Measurements from ENCODE around the gene CHRDL1.

DNA sequence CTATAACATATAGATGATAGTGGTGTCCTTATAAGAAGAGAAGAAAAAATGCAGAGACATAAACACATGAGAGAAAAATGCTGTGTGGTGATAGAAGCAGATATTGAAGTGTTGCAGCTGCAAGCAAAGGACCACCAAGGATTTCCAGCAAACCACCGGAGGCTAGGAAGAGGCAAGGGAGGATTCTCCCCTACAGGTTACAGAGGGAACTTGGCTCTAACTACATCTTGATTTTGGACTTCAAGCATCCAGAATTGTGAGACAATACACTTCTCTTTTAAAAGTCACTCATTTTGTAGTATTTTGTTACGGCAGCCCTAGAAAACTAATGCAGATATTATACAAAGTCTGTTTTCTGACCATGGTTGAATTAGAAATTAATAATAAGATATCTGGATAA, 30.4 kb upstream of the CHRDL1 start:
- TF ChIP-seq CTCF (IDR thresholded peaks at IDR 0.05) (no peak), EZH2 (IDR thresholded peaks at IDR 0.05; ENCODE audit: borderline replicate concordance, insufficient read depth, low read depth, low read length, poor library complexity, severe bottlenecking) (no peak)
